Pancreas (tissue), 10 donors: ENCODE measurements around the gene KMT5B. TPM values are rescaled to one million over a fixed set of nuclear protein-coding genes. Genes with fewer than 3 reads are reported as not detected.

Experiments used
- ATAC-seq, 4 donors: fragments of 200-7000 bp; cut with Tn5 transposase; one replicate each; pipeline versions ENCODE4 v1.8.0 to v1.9.1; 2020; ENCODE audit warnings: mild to moderate bottlenecking in 4 of 4, moderate library complexity in 4 of 4
- DNase-seq, 6 donors: peaks; one replicate each; pipeline ENCODE4 v3.0.0-alpha.2; 2020
- FAIRE-seq: peaks from 2 replicates; lab custom pipeline; 2012; peaks lifted over from hg19 to GRCh38; lab: Jason Lieb, UNC
- H3K27ac ChIP-seq, 4 donors: fragments of 200-600 bp; sonication (generic); 1 replicate in 3 of 4; 2 replicates in 1 of 4; pipeline versions ENCODE4 v1.5.0 to v1.8.0; 2020
- H3K27me3 ChIP-seq, 4 donors: fragments of 200-600 bp; one replicate each; pipeline ENCODE4 v1.8.0; 2021
- H3K36me3 ChIP-seq, 3 donors: fragments of 200-600 bp; sonication (generic) in 1 of 3; one replicate each; pipeline versions ENCODE4 v1.5.0 to v1.8.0; 2020 to 2021
- H3K4me1 ChIP-seq, 3 donors: fragments of 200-600 bp; one replicate each; pipeline ENCODE4 v1.8.0; 2021
- H3K4me3 ChIP-seq, 4 donors: fragments of 200-600 bp; sonication (generic) in 2 of 4; one replicate each; pipeline versions ENCODE4 v1.5.0 to v1.8.0; 2020 to 2021
- H3K9me3 ChIP-seq, 4 donors: fragments of 200-600 bp; one replicate each; pipeline ENCODE4 v1.8.0; 2021
- WGBS, 2 donors: extraction: QIAGEN DNeasy Blood & Tissue Kit; methylation state at CpG; one replicate each; pipeline ENCODE4 v1.1.7; 2013; 5-methylcytosine and 5-hydroxymethylcytosine counted together
- intact Hi-C, 3 donors: fragments of 100-400 bp; cut with DNase I; formaldehyde crosslinking; loops; one replicate each; pipeline versions ENCODE4 v1.11.1 to v1.14.2; 2022
- polyA plus RNA-seq, 2 donors: library from polyadenylated mRNA; stranded (reverse); fragments of 200-250 nt; gene quantifications; one replicate each; pipeline ENCODE4 v1.2.3, GENCODE V29; 2013
- total RNA-seq, 6 donors: library from RNA; stranded (reverse); fragmentation: NEBNext Ultra II Directional in 4 of 6; extraction: Animal tissue kit (Norgen Biotek cat#: 25700) in 4 of 6; gene quantifications; one replicate each; pipeline versions ENCODE4 v1.2.1 to v1.2.4, GENCODE V29; 2021 to 2023
- TF ChIP-seq, protein P1 (sequence below), 4 donors: fragments of 200-600 bp; sonication (generic) in 3 of 4; IDR thresholded peaks; one replicate each; pipeline versions ENCODE4 v1.5.0 to v1.8.0; 2021; ENCODE audit warnings: antibody characterized with exemption in 4 of 4
- donor health status: healthy with polysubstance abuse.
- donor health status: DM: no; HTN: no; CAD: no; lungs with moderate emphysema.
- donor health status: DM: no; HTN: no; CAD: no.
- donor health status: control.
- donor health status: control.
- donor health status: Bipolar disorder and iron deficiency.
- donor health status: DM: yes; HTN: yes; CAD: no.
- donor health status: DM: no; HTN: no; CAD: no.
- donor health status: DM: no; HTN: no; CAD: no.
- donor health status: DM: yes; HTN: yes; CAD: no.

Gene KMT5B
- total and polyA plus RNA-seq, 8 donors = 12.8 to 30.8 (median 22.6) TPM

- Histone ChIP-seq H3K27me3 (no peaks in the 10 kb centered on the region), H3K9me3 (no peaks in the 10 kb centered on the region), H3K36me3 (no peaks in the 10 kb centered on the region), H3K27ac (peak overlapping the region in 2 of 4 donors; percentile 34 to 46), H3K4me1 (peaks cover 38 to 44% (median 43%) of the 10 kb centered on the region in 3 donors), H3K4me3 (no peak overlapping the region)
- FAIRE-seq = no peak
- DNase-seq = no peak
- TF ChIP-seq, protein P1, sequence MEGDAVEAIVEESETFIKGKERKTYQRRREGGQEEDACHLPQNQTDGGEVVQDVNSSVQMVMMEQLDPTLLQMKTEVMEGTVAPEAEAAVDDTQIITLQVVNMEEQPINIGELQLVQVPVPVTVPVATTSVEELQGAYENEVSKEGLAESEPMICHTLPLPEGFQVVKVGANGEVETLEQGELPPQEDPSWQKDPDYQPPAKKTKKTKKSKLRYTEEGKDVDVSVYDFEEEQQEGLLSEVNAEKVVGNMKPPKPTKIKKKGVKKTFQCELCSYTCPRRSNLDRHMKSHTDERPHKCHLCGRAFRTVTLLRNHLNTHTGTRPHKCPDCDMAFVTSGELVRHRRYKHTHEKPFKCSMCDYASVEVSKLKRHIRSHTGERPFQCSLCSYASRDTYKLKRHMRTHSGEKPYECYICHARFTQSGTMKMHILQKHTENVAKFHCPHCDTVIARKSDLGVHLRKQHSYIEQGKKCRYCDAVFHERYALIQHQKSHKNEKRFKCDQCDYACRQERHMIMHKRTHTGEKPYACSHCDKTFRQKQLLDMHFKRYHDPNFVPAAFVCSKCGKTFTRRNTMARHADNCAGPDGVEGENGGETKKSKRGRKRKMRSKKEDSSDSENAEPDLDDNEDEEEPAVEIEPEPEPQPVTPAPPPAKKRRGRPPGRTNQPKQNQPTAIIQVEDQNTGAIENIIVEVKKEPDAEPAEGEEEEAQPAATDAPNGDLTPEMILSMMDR (IDR thresholded peaks at IDR 0.05) = no peak
- intact Hi-C loops = no loop called here
- no peak for ATAC-seq
- 33 to 34% methylated on average over 4 of the region's 4 CpGs for whole genome bisulfite sequencing, 2 donors
Observed at GRCh38 chr11:68138237-68138636, 74.9 kb downstream of the KMT5B start.

- 2 to 14% methylated on average over 5 of the region's 5 CpGs for WGBS, 2 donors
- Histone ChIP-seq H3K9me3 (no peaks in the 10 kb centered on the region), H3K27me3 (no peaks in the 10 kb centered on the region), H3K36me3 (no peaks in the 10 kb centered on the region), H3K4me1 (peaks cover 34 to 41% (median 39%) of the 10 kb centered on the region in 3 donors), H3K4me3 (peak overlapping the region in 1 of 4 donors; percentile 20), H3K27ac (peak overlapping the region in 2 of 4 donors; percentile 34 to 46)
- ATAC-seq = peak in 3 of 4 donors; percentile 15 to 35 (median 19)
- TF ChIP-seq, protein P1 (IDR thresholded peaks at IDR 0.05) = no peak
- intact Hi-C loops = no loop called here
- peak in 1 of 6 donors; percentile 10 for DNase-seq
- FAIRE-seq = no peak
Observed at GRCh38 chr11:68137833-68138232, 75.3 kb downstream of the KMT5B start.

DNA sequence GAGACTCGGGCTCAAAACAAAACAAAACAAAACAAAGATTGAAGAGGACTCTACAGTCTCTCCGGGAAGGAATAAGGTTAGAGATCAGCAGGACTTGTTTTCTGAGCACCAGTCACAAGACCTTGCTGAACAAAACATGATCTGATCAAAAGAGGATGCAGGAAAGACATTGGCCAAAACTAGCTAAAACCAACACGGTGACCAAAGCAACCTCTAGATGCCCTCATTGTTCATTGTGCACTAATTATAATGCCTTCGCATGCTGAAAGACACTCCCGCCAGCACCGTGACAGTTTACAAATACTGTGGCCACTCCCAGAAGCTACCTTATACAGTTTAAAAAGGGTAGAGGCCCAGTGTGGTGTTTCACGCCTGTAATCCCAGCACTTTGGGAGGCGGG lies 76.2 kb downstream of the KMT5B start:
- Histone ChIP-seq H3K36me3 (no peaks in the 10 kb centered on the region), H3K27me3 (no peaks in the 10 kb centered on the region), H3K27ac (no peak overlapping the region), H3K4me3 (no peak overlapping the region), H3K4me1 (peaks cover 25 to 31% (median 29%) of the 10 kb centered on the region in 3 donors), H3K9me3 (no peaks in the 10 kb centered on the region)
- intact Hi-C loops = no loop called here
- TF ChIP-seq, protein P1 (IDR thresholded peaks at IDR 0.05) = no peak
- FAIRE-seq (no peak), DNase-seq (no peak), ATAC-seq (no peak)
- 79% methylated on average over 8 of the region's 8 CpGs for WGBS, 2 donors

DNA sequence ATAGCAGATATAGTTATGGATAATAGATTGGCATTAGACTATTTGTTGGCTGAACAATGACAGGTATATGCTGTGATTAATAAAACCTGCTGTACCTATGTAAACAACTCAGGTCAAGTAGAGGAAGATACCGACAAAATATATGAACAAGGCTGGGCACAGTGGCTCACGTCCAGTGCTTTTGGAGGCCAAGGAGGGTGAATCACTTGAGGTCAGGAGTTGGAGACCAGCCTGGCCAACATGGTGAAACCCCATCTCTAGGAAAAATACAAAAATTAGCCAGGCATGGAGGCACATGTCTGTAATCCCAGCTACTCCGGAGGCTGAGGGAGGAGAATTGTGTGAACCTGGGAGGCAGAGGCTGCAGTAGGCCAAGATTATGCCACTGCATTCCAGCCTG lies 77.9 kb downstream of the KMT5B start:
- no peak overlapping the region for H3K4me3 ChIP-seq
- 65 to 84% methylated on average over 3 of the region's 3 CpGs for WGBS, 2 donors
- intact Hi-C loops = no loop called here
- H3K27ac ChIP-seq = no peak overlapping the region
- no peaks in the 10 kb centered on the region for H3K36me3 ChIP-seq
- no peaks in the 10 kb centered on the region for H3K27me3 ChIP-seq
- no peak for ATAC-seq
- no peak for FAIRE-seq
- no peak for DNase-seq
- H3K4me1 ChIP-seq = peaks cover 9 to 14% (median 13%) of the 10 kb centered on the region in 3 donors
- TF ChIP-seq, protein P1 (IDR thresholded peaks at IDR 0.05) = no peak
- no peaks in the 10 kb centered on the region for H3K9me3 ChIP-seq

DNA sequence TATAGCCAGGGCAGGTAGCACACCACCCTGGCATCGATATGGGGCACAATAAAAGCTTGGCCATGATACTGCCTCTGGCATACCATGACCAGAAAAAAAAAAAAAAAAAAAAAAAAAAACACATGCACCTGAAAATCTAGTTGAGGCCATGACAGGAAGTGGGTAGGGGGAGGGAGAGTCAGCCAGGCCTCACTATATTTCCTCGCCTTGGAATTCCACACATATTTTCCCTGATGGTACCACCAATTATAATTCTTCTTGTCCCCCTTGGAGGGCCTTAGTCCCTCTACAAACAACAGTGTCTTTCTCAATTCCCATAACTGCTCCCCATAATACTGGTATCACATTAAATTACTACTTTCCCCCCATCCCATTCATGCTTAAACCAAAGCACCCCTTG lies 79.3 kb downstream of the KMT5B start:
- DNase-seq = no peak
- no peak for FAIRE-seq
- no peaks in the 10 kb centered on the region for H3K9me3 ChIP-seq

More for the DNA sequence above, 79.3 kb downstream of the KMT5B start:
- TF ChIP-seq, protein P1 (IDR thresholded peaks at IDR 0.05) = no peak
- 73 to 77% methylated on average over 2 of the region's 2 CpGs for WGBS, 2 donors
- Histone ChIP-seq H3K4me3 (no peak overlapping the region), H3K36me3 (no peaks in the 10 kb centered on the region), H3K27me3 (no peaks in the 10 kb centered on the region), H3K27ac (no peak overlapping the region), H3K4me1 (peaks cover 14 to 24% (median 21%) of the 10 kb centered on the region in 3 donors)
- no peak for ATAC-seq
- intact Hi-C loops = no loop called here
